Measurements from ENCODE around the gene LMBR1. TPM values are rescaled to one million over a fixed set of nuclear protein-coding genes. Genes with fewer than 3 reads are reported as not detected.

Gene LMBR1
- total and polyA plus RNA-seq, 2 donors (not counting 1 experiment from before 2014, with no cell fraction given) = 19.7 to 85.2 TPM

DNA sequence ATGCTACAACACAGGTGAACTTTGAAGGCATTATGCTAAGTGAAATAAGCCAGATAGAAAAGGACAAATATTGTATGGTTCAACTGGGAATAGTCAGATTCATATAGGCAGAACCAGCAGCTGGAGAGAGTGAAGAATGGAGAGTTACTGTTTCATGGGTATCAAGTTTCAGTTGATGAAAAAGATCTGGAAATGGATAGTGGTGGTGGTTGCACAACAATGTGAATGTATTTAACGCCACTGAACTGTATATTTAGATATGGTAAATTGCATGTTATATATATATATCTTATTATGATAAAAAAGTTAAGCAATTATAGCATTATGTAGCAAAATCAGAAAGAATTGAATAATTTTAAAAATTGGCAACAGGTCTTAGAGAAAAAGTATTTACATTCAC is 3.9 kb downstream of the LMBR1 start:
- H3K4me3 Mint-ChIP-seq = no peak overlapping the region
- Histone ChIP-seq H3K4me3 (ENCODE audit: control extremely low read depth in 1 of 5, extremely low read depth in 1 of 5, insufficient read depth in 1 of 5, low read depth in 2 of 5, low read length in 4 of 5) (no peak overlapping the region), H4K20me1 (ENCODE audit: control insufficient read depth, insufficient read depth, low read length, poor library complexity, severe bottlenecking) (peaks cover 34% of the 10 kb centered on the region), H3K36me3 (replicated peaks in 1 of 2; ENCODE audit: control extremely low read depth in 1 of 2, control insufficient read depth in 1 of 2, extremely low read depth in 1 of 2, insufficient read depth in 2 of 2, low read length in 1 of 2) (peaks cover 0 to 3% of the 10 kb centered on the region in 2 experiments), H3K27me3 (replicated peaks in 1 of 4; ENCODE audit: control extremely low read depth in 1 of 4, control insufficient read depth in 3 of 4, insufficient read depth in 4 of 4, low read length in 3 of 4) (no peaks in the 10 kb centered on the region), H3K4me2 (replicated peaks; ENCODE audit: low read depth, low read length, poor library complexity, severe bottlenecking) (no peak overlapping the region), H3K4me1 (ENCODE audit: control insufficient read depth in 2 of 2, insufficient read depth in 2 of 2, low read length in 2 of 2) (peaks cover 5 to 13% of the 10 kb centered on the region in 2 donors), H3K79me2 (ENCODE audit: control insufficient read depth, insufficient read depth, low read length) (peaks cover 67% of the 10 kb centered on the region), H3K9ac (ENCODE audit: low read length) (no peak overlapping the region), H3K9me3 (ENCODE audit: control extremely low read depth in 1 of 3, control insufficient read depth in 2 of 3, insufficient read depth in 1 of 3, low read length in 2 of 3) (no peaks in the 10 kb centered on the region), H2AFZ (ENCODE audit: insufficient read depth, low read depth, low read length, poor library complexity, severe bottlenecking) (no peak overlapping the region), H3K27ac (ENCODE audit: low read length in 2 of 2) (no peak overlapping the region)
- intact Hi-C loops (cut with micrococcal nuclease) = no loop called here
- no CpG with 5 or more reads among the region's 1 CpG for WGBS (ENCODE audit: insufficient coverage)
- POLR2A ChIA-PET = no interaction called here
- ATAC-seq (ENCODE audit: low read depth) (no peak), DNase-seq (no peak)
- CTCF ChIA-PET = no interaction called here
- no peaks in the 10 kb centered on the region for H3K27me3 Mint-ChIP-seq
- peaks cover 28% of the 10 kb centered on the region for H3K4me1 Mint-ChIP-seq
- no peak for TF ChIP-seq EZH2 (IDR thresholded peaks at IDR 0.05; ENCODE audit: borderline replicate concordance, insufficient read depth, low read depth, low read length, poor library complexity, severe bottlenecking)
- TF ChIP-seq, protein P1, sequence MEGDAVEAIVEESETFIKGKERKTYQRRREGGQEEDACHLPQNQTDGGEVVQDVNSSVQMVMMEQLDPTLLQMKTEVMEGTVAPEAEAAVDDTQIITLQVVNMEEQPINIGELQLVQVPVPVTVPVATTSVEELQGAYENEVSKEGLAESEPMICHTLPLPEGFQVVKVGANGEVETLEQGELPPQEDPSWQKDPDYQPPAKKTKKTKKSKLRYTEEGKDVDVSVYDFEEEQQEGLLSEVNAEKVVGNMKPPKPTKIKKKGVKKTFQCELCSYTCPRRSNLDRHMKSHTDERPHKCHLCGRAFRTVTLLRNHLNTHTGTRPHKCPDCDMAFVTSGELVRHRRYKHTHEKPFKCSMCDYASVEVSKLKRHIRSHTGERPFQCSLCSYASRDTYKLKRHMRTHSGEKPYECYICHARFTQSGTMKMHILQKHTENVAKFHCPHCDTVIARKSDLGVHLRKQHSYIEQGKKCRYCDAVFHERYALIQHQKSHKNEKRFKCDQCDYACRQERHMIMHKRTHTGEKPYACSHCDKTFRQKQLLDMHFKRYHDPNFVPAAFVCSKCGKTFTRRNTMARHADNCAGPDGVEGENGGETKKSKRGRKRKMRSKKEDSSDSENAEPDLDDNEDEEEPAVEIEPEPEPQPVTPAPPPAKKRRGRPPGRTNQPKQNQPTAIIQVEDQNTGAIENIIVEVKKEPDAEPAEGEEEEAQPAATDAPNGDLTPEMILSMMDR (IDR thresholded peaks at IDR 0.05) = no peak
- no peaks in the 10 kb centered on the region for H3K9me3 Mint-ChIP-seq (ENCODE audit: insufficient read depth)
- no peak overlapping the region for H3K27ac Mint-ChIP-seq

DNA sequence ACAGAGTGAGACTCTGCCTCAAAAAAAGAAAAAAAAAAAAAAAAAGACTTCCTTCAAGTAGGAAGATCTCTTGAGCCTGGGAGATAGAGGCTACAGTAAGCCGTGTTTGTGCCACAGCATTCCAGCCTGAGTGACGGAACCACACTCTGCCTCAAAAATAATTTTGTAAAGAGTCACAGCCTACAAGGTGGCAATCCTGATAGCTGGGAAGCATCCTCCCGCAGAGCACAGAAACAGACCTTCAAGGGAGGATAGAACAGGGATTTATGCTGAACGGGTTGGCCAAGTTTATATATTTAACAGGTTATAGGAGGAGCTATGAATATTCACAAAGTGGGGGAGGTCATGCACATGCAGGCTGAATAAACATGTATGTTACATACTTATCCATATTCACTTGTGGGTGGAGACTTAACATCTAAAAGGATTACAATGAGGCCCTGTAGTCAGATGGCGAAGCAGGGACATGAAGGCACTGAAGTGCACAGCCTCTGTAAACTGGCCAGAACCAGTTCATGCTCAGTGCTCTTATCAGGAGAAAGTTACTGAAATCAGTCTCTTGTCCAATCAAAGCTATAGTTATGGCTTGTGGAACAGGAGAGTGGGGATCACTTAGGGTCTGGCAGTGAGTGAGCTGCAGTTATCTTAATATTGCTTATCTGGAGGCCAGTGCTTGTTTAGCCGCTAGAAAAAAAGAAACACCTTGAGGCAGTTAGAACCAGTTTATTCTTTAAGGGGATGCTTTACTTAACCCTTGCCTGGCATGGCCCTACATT is 6.8 kb downstream of the LMBR1 start:
- no peak overlapping the region for H3K4me3 ChIP-seq (ENCODE audit: control extremely low read depth in 1 of 5, extremely low read depth in 1 of 5, insufficient read depth in 1 of 5, low read depth in 2 of 5, low read length in 4 of 5)
- H3K9ac ChIP-seq (ENCODE audit: low read length) = no peak overlapping the region
- 97% methylated on average over 3 of the region's 6 CpGs for WGBS (ENCODE audit: insufficient coverage)
- ChIA-PET POLR2A (no interaction called here), CTCF (no interaction called here)
- H3K4me1 ChIP-seq (ENCODE audit: control insufficient read depth in 2 of 2, insufficient read depth in 2 of 2, low read length in 2 of 2) = no peaks in the 10 kb centered on the region
- peaks cover 45% of the 10 kb centered on the region for H4K20me1 ChIP-seq (ENCODE audit: control insufficient read depth, insufficient read depth, low read length, poor library complexity, severe bottlenecking)
- H3K4me1 Mint-ChIP-seq = peaks cover 34% of the 10 kb centered on the region
- H3K9me3 ChIP-seq (ENCODE audit: control extremely low read depth in 1 of 3, control insufficient read depth in 2 of 3, insufficient read depth in 1 of 3, low read length in 2 of 3) = peaks cover 0 to 7% (median 0%) of the 10 kb centered on the region in 3 donors
- H3K27ac ChIP-seq (ENCODE audit: low read length in 2 of 2) = no peak overlapping the region
- no peak for ATAC-seq (ENCODE audit: low read depth)
- H3K4me3 Mint-ChIP-seq = no peak overlapping the region
- DNase-seq = no peak
- intact Hi-C loops (cut with micrococcal nuclease) = no loop called here
- H2AFZ ChIP-seq (ENCODE audit: insufficient read depth, low read depth, low read length, poor library complexity, severe bottlenecking) = no peak overlapping the region
- peaks cover 0 to 3% of the 10 kb centered on the region in 2 experiments for H3K36me3 ChIP-seq (replicated peaks in 1 of 2; ENCODE audit: control extremely low read depth in 1 of 2, control insufficient read depth in 1 of 2, extremely low read depth in 1 of 2, insufficient read depth in 2 of 2, low read length in 1 of 2)
- no peaks in the 10 kb centered on the region for H3K27me3 Mint-ChIP-seq
- no peak overlapping the region for H3K4me2 ChIP-seq (replicated peaks; ENCODE audit: low read depth, low read length, poor library complexity, severe bottlenecking)
- H3K27me3 ChIP-seq (replicated peaks in 1 of 4; ENCODE audit: control extremely low read depth in 1 of 4, control insufficient read depth in 3 of 4, insufficient read depth in 4 of 4, low read length in 3 of 4) = no peaks in the 10 kb centered on the region
- H3K9me3 Mint-ChIP-seq (ENCODE audit: insufficient read depth) = no peaks in the 10 kb centered on the region
- TF ChIP-seq, protein P1 (IDR thresholded peaks at IDR 0.05) = no peak
- no peak for TF ChIP-seq EZH2 (IDR thresholded peaks at IDR 0.05; ENCODE audit: borderline replicate concordance, insufficient read depth, low read depth, low read length, poor library complexity, severe bottlenecking)
- H3K27ac Mint-ChIP-seq = no peak overlapping the region
- peaks cover 83% of the 10 kb centered on the region for H3K79me2 ChIP-seq (ENCODE audit: control insufficient read depth, insufficient read depth, low read length)
